ENCODE results near the gene TNFSF4.

Gene TNFSF4

GRCh38 chr1:173193639-173194038 lies 13.5 kb downstream of the TNFSF4 start:
- no peak for TF ChIP-seq CTCF (IDR thresholded peaks at IDR 0.05; ENCODE audit: low read depth, low read length)
- Histone ChIP-seq H3K4me3 (ENCODE audit: low read depth, low read length) (no peak overlapping the region), H3K36me3 (no peaks in the 10 kb centered on the region), H3K27me3 (ENCODE audit: insufficient read depth, low read depth, severe bottlenecking) (no peaks in the 10 kb centered on the region), H3K27ac (no peak overlapping the region), H3K9me3 (ENCODE audit: severe bottlenecking) (no peaks in the 10 kb centered on the region)
- no peak for DNase-seq

- H3K9me3 ChIP-seq (ENCODE audit: severe bottlenecking) = no peaks in the 10 kb centered on the region
- DNase-seq = no peak
- no peak overlapping the region for H3K4me3 ChIP-seq (ENCODE audit: low read depth, low read length)
- no peaks in the 10 kb centered on the region for H3K36me3 ChIP-seq
- H3K27ac ChIP-seq = no peak overlapping the region
- H3K27me3 ChIP-seq (ENCODE audit: insufficient read depth, low read depth, severe bottlenecking) = no peaks in the 10 kb centered on the region
- TF ChIP-seq CTCF (IDR thresholded peaks at IDR 0.05; ENCODE audit: low read depth, low read length) = no peak
These were observed 16.0 kb downstream of the TNFSF4 start for GRCh38 chr1:173191011-173191705.

- H3K27ac ChIP-seq = no peak overlapping the region
- TF ChIP-seq CTCF (IDR thresholded peaks at IDR 0.05; ENCODE audit: low read depth, low read length) = no peak
- H3K27me3 ChIP-seq (ENCODE audit: insufficient read depth, low read depth, severe bottlenecking) = no peaks in the 10 kb centered on the region
- H3K9me3 ChIP-seq (ENCODE audit: severe bottlenecking) = no peaks in the 10 kb centered on the region
- DNase-seq = no peak
- H3K36me3 ChIP-seq = no peaks in the 10 kb centered on the region
- no peak overlapping the region for H3K4me3 ChIP-seq (ENCODE audit: low read depth, low read length)
These were observed 16.8 kb downstream of the TNFSF4 start for GRCh38 chr1:173190101-173190936.

GRCh38 chr1:173187671-173188237 lies 19.4 kb downstream of the TNFSF4 start:
- TF ChIP-seq CTCF (IDR thresholded peaks at IDR 0.05; ENCODE audit: low read depth, low read length) = 0 out of 2 replicates have a peak, but pooled peaks have one; percentile 7
- Histone ChIP-seq H3K4me3 (ENCODE audit: low read depth, low read length) (no peak overlapping the region), H3K9me3 (ENCODE audit: severe bottlenecking) (no peaks in the 10 kb centered on the region), H3K36me3 (no peaks in the 10 kb centered on the region), H3K27ac (no peak overlapping the region), H3K27me3 (ENCODE audit: insufficient read depth, low read depth, severe bottlenecking) (peaks cover 5% of the 10 kb centered on the region)
- DNase-seq = no peak

- Histone ChIP-seq H3K36me3 (no peaks in the 10 kb centered on the region), H3K27me3 (ENCODE audit: insufficient read depth, low read depth, severe bottlenecking) (peaks cover 35% of the 10 kb centered on the region), H3K27ac (no peak overlapping the region), H3K4me3 (ENCODE audit: low read depth, low read length) (no peak overlapping the region), H3K9me3 (ENCODE audit: severe bottlenecking) (no peaks in the 10 kb centered on the region)
- no peak for TF ChIP-seq CTCF (IDR thresholded peaks at IDR 0.05; ENCODE audit: low read depth, low read length)
- no peak for DNase-seq
These were observed 25.3 kb downstream of the TNFSF4 start for GRCh38 chr1:173181791-173182190.

Measured in WERI-Rb-1 (cell line).